A549 (cell line): ENCODE data around the gene SLC16A2.

Experiments
- CTCF ChIP-seq: fragments of >200 bp; sonication (Bioruptor Twin); formaldehyde crosslinking; IDR thresholded peaks from 3 replicates; pipeline ENCODE4 v1.5.1; 2016
- HOXB5 ChIP-seq: fragments of 250-450 bp; sonication (Bioruptor Pico); IDR thresholded peaks from 2 replicates; pipeline ENCODE4 v1.5.0; 2020; ENCODE audit warnings: mild to moderate bottlenecking, moderate library complexity
- JUN ChIP-seq, 2 experiments: fragments of >200 bp; sonication (Bioruptor Twin); formaldehyde crosslinking; IDR thresholded peaks; 2 replicates in 1 of 2; 3 replicates in 1 of 2; pipeline ENCODE4 v1.6.1; 2016 to 2017
- POLR2A ChIP-seq: IDR thresholded peaks from 2 replicates; pipeline ENCODE4 v1.6.1; 2012; ENCODE audit warnings: mild to moderate bottlenecking, low read length
- RAD21 ChIP-seq, 2 experiments: fragments of >200 bp in 1 of 2; sonication (Bioruptor Twin) in 1 of 2; formaldehyde crosslinking in 1 of 2; IDR thresholded peaks in 1 of 2; conservative IDR thresholded peaks in 1 of 2; 2 replicates in 1 of 2; 3 replicates in 1 of 2; pipeline ENCODE4 v1.6.1; 2012 to 2018; ENCODE audit warnings: inconsistent platforms in 1 of 2
- RCOR1 ChIP-seq: fragments of 150-350 bp; IDR thresholded peaks from 2 replicates; pipeline ENCODE4 v1.6.1; 2014; ENCODE audit warnings: antibody characterized with exemption, low read length, low read depth
- ZFP36 ChIP-seq: fragments of 450-650 bp; IDR thresholded peaks from 2 replicates; pipeline ENCODE4 v1.6.1; 2014; ENCODE audit warnings: borderline replicate concordance; ENCODE audit not compliant: partially characterized antibody

- TF ChIP-seq HOXB5 (CRISPR knock-in tag), result no peak
- TF ChIP-seq CTCF, result no peak
- no peak for TF ChIP-seq POLR2A
- no peak for TF ChIP-seq RAD21 (conservative IDR thresholded peaks at IDR 0.05 in 1 of 2, IDR thresholded peaks at IDR 0.05 in 1 of 2)
- no peak for TF ChIP-seq RCOR1
- no peak for TF ChIP-seq ZFP36
- TF ChIP-seq JUN (IDR thresholded peaks at IDR 0.05), result no peak
Measured at GRCh38 chrX:74434336-74434735, 13.0 kb downstream of the SLC16A2 start.
